Measurements from ENCODE around the gene TRNAU1AP. TPM values are rescaled to one million over a fixed set of nuclear protein-coding genes. Genes with fewer than 3 reads are reported as not detected.

The TRNAU1AP gene
- 20.8 TPM for polyA plus RNA-seq (2013, experiment 1 of 2)
- 23.7 TPM for polyA plus RNA-seq (2013, experiment 2 of 2)

GRCh38 chr1:28552758-28553663 is at the start of gene TRNAU1AP:
TRNAU1AP (plus strand) TSS chr1:28553085; CDS start chr1:28553111, 26 bp downstream.
- peak; percentile 97 for DNase-seq
- Histone ChIP-seq H2BK5ac (ENCODE audit: low read length) (no peak within 1 kb of the TSS), H4K8ac (ENCODE audit: low read depth, low read length) (no peak within 1 kb of the TSS), H2BK15ac (replicated peaks; ENCODE audit: low read depth) (no peak within 1 kb of the TSS), H3K4me2 (ENCODE audit: low read length) (peak within 1 kb of the TSS; percentile 82), H2BK120ac (ENCODE audit: low read depth, low read length) (no peak within 1 kb of the TSS), H3K4me3 (ENCODE audit: low read length) (peak within 1 kb of the TSS; percentile 84), H3K4ac (ENCODE audit: low read depth, low read length) (peak within 1 kb of the TSS; percentile 85), H3K36me3 (ENCODE audit: control insufficient read depth, insufficient read depth, low read length) (no peaks in the 10 kb centered on the region), H3K79me2 (ENCODE audit: control insufficient read depth, insufficient read depth, low read length) (peaks cover 2% of the 10 kb centered on the region), H3K27me3 (ENCODE audit: insufficient read depth, low read length, poor library complexity) (no peaks in the 10 kb centered on the region), H3K23ac (ENCODE audit: low read length) (no peak within 1 kb of the TSS), H3K27ac (ENCODE audit: low read depth, low read length) (no peak within 1 kb of the TSS), H4K5ac (ENCODE audit: low read length) (no peak within 1 kb of the TSS), H3K79me1 (ENCODE audit: low read length) (peaks cover 2% of the 10 kb centered on the region), H3K9ac (ENCODE audit: low read length) (peak within 1 kb of the TSS; percentile 90), H3K4me1 (ENCODE audit: control insufficient read depth, low read depth, low read length) (no peaks in the 10 kb centered on the region), H2AK5ac (ENCODE audit: low read length) (no peak within 1 kb of the TSS), H3K56ac (ENCODE audit: low read length) (peak within 1 kb of the TSS; percentile 92), H3K18ac (ENCODE audit: low read length) (peak within 1 kb of the TSS; percentile 53)
- WGBS (ENCODE audit: extremely low coverage, insufficient coverage, low lambda C conversion rate) = no CpG with 5 or more reads among the region's 63 CpGs

- Histone ChIP-seq H3K23ac (ENCODE audit: low read length) (no peak overlapping the region), H3K36me3 (ENCODE audit: control insufficient read depth, insufficient read depth, low read length) (peaks cover 7% of the 10 kb centered on the region), H3K9ac (ENCODE audit: low read length) (no peak overlapping the region), H3K18ac (ENCODE audit: low read length) (no peak overlapping the region), H3K4me2 (ENCODE audit: low read length) (no peak overlapping the region), H2BK120ac (ENCODE audit: low read depth, low read length) (no peak overlapping the region), H3K4ac (ENCODE audit: low read depth, low read length) (no peak overlapping the region), H3K79me2 (ENCODE audit: control insufficient read depth, insufficient read depth, low read length) (peaks cover 16% of the 10 kb centered on the region), H4K8ac (ENCODE audit: low read depth, low read length) (no peak overlapping the region), H2AK5ac (ENCODE audit: low read length) (no peak overlapping the region), H3K56ac (ENCODE audit: low read length) (no peak overlapping the region), H3K27ac (ENCODE audit: low read depth, low read length) (no peak overlapping the region), H3K79me1 (ENCODE audit: low read length) (no peaks in the 10 kb centered on the region), H4K5ac (ENCODE audit: low read length) (no peak overlapping the region), H2BK5ac (ENCODE audit: low read length) (no peak overlapping the region), H3K4me3 (ENCODE audit: low read length) (no peak overlapping the region), H3K27me3 (ENCODE audit: insufficient read depth, low read length, poor library complexity) (no peaks in the 10 kb centered on the region), H3K4me1 (ENCODE audit: control insufficient read depth, low read depth, low read length) (no peaks in the 10 kb centered on the region), H2BK15ac (replicated peaks; ENCODE audit: low read depth) (no peak overlapping the region)
- no peak for DNase-seq
- WGBS (ENCODE audit: extremely low coverage, insufficient coverage, low lambda C conversion rate) = no CpG with 5 or more reads among the region's 3 CpGs
Observed at GRCh38 chr1:28503117-28503516, 49.8 kb upstream of the TRNAU1AP start.

- H3K79me2 ChIP-seq (ENCODE audit: control insufficient read depth, insufficient read depth, low read length) = peaks cover 17% of the 10 kb centered on the region
- H3K27ac ChIP-seq (ENCODE audit: low read depth, low read length) = peak within 1 kb of the TSS; percentile 96
- peaks cover 23% of the 10 kb centered on the region for H3K36me3 ChIP-seq (ENCODE audit: control insufficient read depth, insufficient read depth, low read length)
- H3K23ac ChIP-seq (ENCODE audit: low read length) = no peak within 1 kb of the TSS
- no peak within 1 kb of the TSS for H2BK15ac ChIP-seq (replicated peaks; ENCODE audit: low read depth)
- peak; percentile 100 for DNase-seq
- no peaks in the 10 kb centered on the region for H3K27me3 ChIP-seq (ENCODE audit: insufficient read depth, low read length, poor library complexity)
- H2BK120ac ChIP-seq (ENCODE audit: low read depth, low read length) = peak within 1 kb of the TSS; percentile 35
- peak within 1 kb of the TSS; percentile 98 for H3K4me3 ChIP-seq (ENCODE audit: low read length)
- peak within 1 kb of the TSS; percentile 53 for H3K4me2 ChIP-seq (ENCODE audit: low read length)
- peak within 1 kb of the TSS; percentile 99 for H3K18ac ChIP-seq (ENCODE audit: low read length)
- H4K5ac ChIP-seq (ENCODE audit: low read length) = peak within 1 kb of the TSS; percentile 92
- WGBS (ENCODE audit: extremely low coverage, insufficient coverage, low lambda C conversion rate) = no CpG with 5 or more reads among the region's 41 CpGs
- H3K56ac ChIP-seq (ENCODE audit: low read length) = peak within 1 kb of the TSS; percentile 98
- H3K4me1 ChIP-seq (ENCODE audit: control insufficient read depth, low read depth, low read length) = peaks cover 3% of the 10 kb centered on the region
- H3K9ac ChIP-seq (ENCODE audit: low read length) = peak within 1 kb of the TSS; percentile 100
- peak within 1 kb of the TSS; percentile 73 for H3K4ac ChIP-seq (ENCODE audit: low read depth, low read length)
- peak within 1 kb of the TSS; percentile 61 for H2BK5ac ChIP-seq (ENCODE audit: low read length)
- H3K79me1 ChIP-seq (ENCODE audit: low read length) = peaks cover 5% of the 10 kb centered on the region
- H4K8ac ChIP-seq (ENCODE audit: low read depth, low read length) = peak within 1 kb of the TSS; percentile 30
- no peak within 1 kb of the TSS for H2AK5ac ChIP-seq (ENCODE audit: low read length)
Observed at GRCh38 chr1:28505406-28506187, 47.3 kb upstream of the TRNAU1AP start, which contains the start of gene RCC1. RCC1 (plus strand) TSS chr1:28506043; CDS start chr1:28529867, 23,824 bp downstream.

GRCh38 chr1:28506907-28507246 is 46.0 kb upstream of the TRNAU1AP start:
- peaks cover 3% of the 10 kb centered on the region for H3K4me1 ChIP-seq (ENCODE audit: control insufficient read depth, low read depth, low read length)
- H4K8ac ChIP-seq (ENCODE audit: low read depth, low read length) = peak overlapping the region; percentile 30
- H3K36me3 ChIP-seq (ENCODE audit: control insufficient read depth, insufficient read depth, low read length) = peaks cover 27% of the 10 kb centered on the region
- peak overlapping the region; percentile 78 for H4K5ac ChIP-seq (ENCODE audit: low read length)
- no CpG with 5 or more reads among the region's 14 CpGs for WGBS (ENCODE audit: extremely low coverage, insufficient coverage, low lambda C conversion rate)
- peak overlapping the region; percentile 100 for H3K9ac ChIP-seq (ENCODE audit: low read length)
- H3K18ac ChIP-seq (ENCODE audit: low read length) = peak overlapping the region; percentile 99
- H3K4me2 ChIP-seq (ENCODE audit: low read length) = peak overlapping the region; percentile 53
- H2BK15ac ChIP-seq (replicated peaks; ENCODE audit: low read depth) = no peak overlapping the region
- DNase-seq = no peak
- H3K27me3 ChIP-seq (ENCODE audit: insufficient read depth, low read length, poor library complexity) = no peaks in the 10 kb centered on the region
- peak overlapping the region; percentile 96 for H3K27ac ChIP-seq (ENCODE audit: low read depth, low read length)
- H3K4me3 ChIP-seq (ENCODE audit: low read length) = peak overlapping the region; percentile 96
- peak overlapping the region; percentile 35 for H2BK120ac ChIP-seq (ENCODE audit: low read depth, low read length)
- H2AK5ac ChIP-seq (ENCODE audit: low read length) = no peak overlapping the region
- H3K23ac ChIP-seq (ENCODE audit: low read length) = no peak overlapping the region
- H3K79me2 ChIP-seq (ENCODE audit: control insufficient read depth, insufficient read depth, low read length) = peaks cover 17% of the 10 kb centered on the region
- peak overlapping the region; percentile 90 for H2BK5ac ChIP-seq (ENCODE audit: low read length)
- peak overlapping the region; percentile 59 for H3K4ac ChIP-seq (ENCODE audit: low read depth, low read length)
- H3K79me1 ChIP-seq (ENCODE audit: low read length) = peaks cover 5% of the 10 kb centered on the region
- peak overlapping the region; percentile 98 for H3K56ac ChIP-seq (ENCODE audit: low read length)

GRCh38 chr1:28507247-28507645 is 45.6 kb upstream of the TRNAU1AP start:
- Histone ChIP-seq H3K4me3 (ENCODE audit: low read length) (peak overlapping the region; percentile 96), H3K9ac (ENCODE audit: low read length) (peak overlapping the region; percentile 100), H4K5ac (ENCODE audit: low read length) (peak overlapping the region; percentile 78), H3K27ac (ENCODE audit: low read depth, low read length) (peak overlapping the region; percentile 96), H4K8ac (ENCODE audit: low read depth, low read length) (no peak overlapping the region), H2BK5ac (ENCODE audit: low read length) (peak overlapping the region; percentile 90), H3K4ac (ENCODE audit: low read depth, low read length) (peak overlapping the region; percentile 59), H3K18ac (ENCODE audit: low read length) (peak overlapping the region; percentile 99), H2BK120ac (ENCODE audit: low read depth, low read length) (peak overlapping the region; percentile 35), H3K79me2 (ENCODE audit: control insufficient read depth, insufficient read depth, low read length) (peaks cover 17% of the 10 kb centered on the region), H3K36me3 (ENCODE audit: control insufficient read depth, insufficient read depth, low read length) (peaks cover 27% of the 10 kb centered on the region), H3K79me1 (ENCODE audit: low read length) (peaks cover 5% of the 10 kb centered on the region), H3K23ac (ENCODE audit: low read length) (no peak overlapping the region), H2BK15ac (replicated peaks; ENCODE audit: low read depth) (no peak overlapping the region), H3K4me1 (ENCODE audit: control insufficient read depth, low read depth, low read length) (peaks cover 3% of the 10 kb centered on the region), H2AK5ac (ENCODE audit: low read length) (no peak overlapping the region), H3K4me2 (ENCODE audit: low read length) (peak overlapping the region; percentile 53), H3K56ac (ENCODE audit: low read length) (peak overlapping the region; percentile 98), H3K27me3 (ENCODE audit: insufficient read depth, low read length, poor library complexity) (no peaks in the 10 kb centered on the region)
- no peak for DNase-seq
- no CpG with 5 or more reads among the region's 11 CpGs for WGBS (ENCODE audit: extremely low coverage, insufficient coverage, low lambda C conversion rate)

Measured in mesendoderm (in vitro differentiated cells).